ACC112 (cell line): Measurements from ENCODE around the gene ALX4.

Experiments
- H2AFZ ChIP-seq: fragments of 200-600 bp; sonication (generic); one replicate; pipeline ENCODE4 v1.6.0; 2017; ENCODE audit warnings: antibody characterized with exemption, low read length; ENCODE audit not compliant: unreplicated experiment
- H3K27ac ChIP-seq: fragments of 200-600 bp; sonication (generic); 2 replicates; pipeline ENCODE4 v1.5.1; 2014; ENCODE audit warnings: low read depth, mild to moderate bottlenecking, antibody characterized with exemption, low read length, moderate library complexity
- H3K27me3 ChIP-seq: fragments of 200-600 bp; sonication (generic); 2 replicates; pipeline ENCODE4 v1.6.1; 2014; ENCODE audit warnings: mild to moderate bottlenecking, antibody characterized with exemption, low read length, moderate library complexity, mixed read lengths; ENCODE audit not compliant: insufficient read depth
- H3K36me3 ChIP-seq: fragments of 200-600 bp; sonication (generic); 2 replicates; pipeline ENCODE4 v1.6.1; 2016; ENCODE audit warnings: mild to moderate bottlenecking, antibody characterized with exemption, low read length, moderate library complexity, mixed read lengths; ENCODE audit not compliant: insufficient read depth
- H3K4me1 ChIP-seq: fragments of 200-600 bp; sonication (generic); one replicate; pipeline ENCODE4 v1.6.1; 2016; ENCODE audit warnings: low read length, mixed read lengths; ENCODE audit not compliant: insufficient read depth, unreplicated experiment, control insufficient read depth
- H3K4me3 ChIP-seq: fragments of 200-600 bp; sonication (generic); 2 replicates; pipeline ENCODE4 v1.5.1; 2014; ENCODE audit warnings: mild to moderate bottlenecking, low read depth, low read length
- H3K79me2 ChIP-seq: fragments of 200-600 bp; sonication (generic); one replicate; pipeline ENCODE4 v1.6.0; 2016; ENCODE audit warnings: low read length; ENCODE audit not compliant: control insufficient read depth, unreplicated experiment, insufficient read depth

Gene ALX4

DNA sequence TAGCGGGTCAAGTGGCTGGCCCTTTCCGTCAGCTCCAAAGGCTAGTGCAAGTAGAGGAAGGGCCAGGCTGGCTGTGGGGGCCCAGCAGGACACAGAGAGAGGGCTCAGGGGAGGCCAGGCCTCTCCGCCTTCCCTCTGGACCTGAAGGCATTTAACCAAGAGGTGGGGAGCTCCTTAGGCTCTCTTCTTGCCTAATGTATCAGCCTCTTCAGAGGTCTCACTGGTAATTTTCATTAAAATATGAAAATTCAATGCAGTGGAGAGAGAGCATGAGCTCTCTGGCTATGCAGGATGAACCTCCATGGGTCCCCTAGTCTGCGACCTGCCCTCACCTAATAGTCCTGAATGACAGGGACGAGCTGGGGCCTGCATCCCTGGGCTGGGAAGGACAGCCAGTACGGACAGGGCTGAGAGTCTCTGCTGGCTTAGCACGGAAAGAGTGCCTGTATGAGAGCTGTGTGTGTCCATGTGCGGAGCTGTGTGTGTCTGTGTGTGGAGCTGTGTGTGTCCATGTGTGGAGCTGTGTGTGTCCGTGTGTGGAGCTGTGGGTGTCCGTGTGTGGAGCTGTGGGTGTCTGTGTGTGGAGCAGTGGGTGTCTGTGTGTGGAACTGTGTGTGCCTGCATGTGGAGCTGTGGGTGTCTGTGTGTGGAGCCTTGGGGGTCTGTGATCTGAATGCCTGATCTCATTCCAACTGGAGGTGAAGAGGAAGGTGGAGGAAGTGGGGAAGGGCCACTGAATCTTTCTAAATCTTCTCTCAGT is 2.4 kb downstream of the ALX4 start:
- Histone ChIP-seq H3K36me3 (no peaks in the 10 kb centered on the region), H2AFZ (no peak overlapping the region), H3K79me2 (no peaks in the 10 kb centered on the region), H3K4me3 (no peak overlapping the region), H3K4me1 (no peaks in the 10 kb centered on the region), H3K27me3 (peaks cover 86% of the 10 kb centered on the region), H3K27ac (no peak overlapping the region)

- H3K4me3 ChIP-seq: no peak overlapping the region
- no peaks in the 10 kb centered on the region for H3K36me3 ChIP-seq
- peaks cover 79% of the 10 kb centered on the region for H3K27me3 ChIP-seq
- no peak overlapping the region for H2AFZ ChIP-seq
- H3K4me1 ChIP-seq: peaks cover 6% of the 10 kb centered on the region
- H3K27ac ChIP-seq: no peak overlapping the region
- no peaks in the 10 kb centered on the region for H3K79me2 ChIP-seq
These were observed 3.1 kb downstream of the ALX4 start for GRCh38 chr11:44306918-44307244.

DNA sequence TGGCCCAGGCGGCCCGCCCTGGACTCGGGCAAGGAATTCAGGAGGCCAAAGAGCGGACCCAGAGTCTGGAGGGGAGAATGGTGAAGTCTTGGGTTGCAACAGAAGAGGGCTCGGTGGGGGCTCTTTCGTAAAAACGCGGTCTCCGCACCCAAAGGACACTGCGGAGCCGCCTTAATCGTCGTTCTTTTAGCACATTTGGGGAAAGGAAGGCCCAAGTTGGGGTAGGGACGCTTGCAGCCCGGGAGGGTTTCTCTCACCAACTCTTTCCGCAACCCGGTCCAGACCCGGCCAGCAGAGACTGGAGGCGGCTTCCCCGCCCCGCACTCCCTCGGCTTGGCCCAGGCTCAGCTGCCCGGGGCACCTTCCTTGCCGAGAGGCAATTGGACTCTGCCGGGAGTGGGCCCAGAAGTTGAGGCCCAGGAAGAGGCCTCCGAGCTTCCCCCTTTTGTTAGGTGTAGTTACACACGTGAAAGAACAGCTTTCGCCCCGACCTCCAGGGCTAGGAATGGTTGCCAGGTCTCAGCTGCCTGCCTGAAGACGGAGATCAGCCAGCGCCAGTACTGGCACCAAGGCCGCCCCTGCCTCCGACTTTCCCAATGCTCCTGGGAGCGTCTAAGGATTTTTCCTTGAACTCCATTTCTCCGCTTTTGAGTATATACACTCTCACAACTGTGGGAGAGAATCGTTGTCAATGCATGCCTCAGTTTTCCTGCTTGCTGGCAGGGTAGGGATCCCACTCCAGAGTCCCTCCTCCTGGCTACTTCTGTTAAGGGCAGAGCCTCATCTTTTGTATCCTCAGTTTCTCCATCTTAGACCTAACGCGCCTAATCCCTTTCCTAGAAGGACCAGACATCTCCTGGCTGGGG is 3.7 kb downstream of the ALX4 start:
- peak overlapping the region; percentile 51 for H3K4me3 ChIP-seq

DNA sequence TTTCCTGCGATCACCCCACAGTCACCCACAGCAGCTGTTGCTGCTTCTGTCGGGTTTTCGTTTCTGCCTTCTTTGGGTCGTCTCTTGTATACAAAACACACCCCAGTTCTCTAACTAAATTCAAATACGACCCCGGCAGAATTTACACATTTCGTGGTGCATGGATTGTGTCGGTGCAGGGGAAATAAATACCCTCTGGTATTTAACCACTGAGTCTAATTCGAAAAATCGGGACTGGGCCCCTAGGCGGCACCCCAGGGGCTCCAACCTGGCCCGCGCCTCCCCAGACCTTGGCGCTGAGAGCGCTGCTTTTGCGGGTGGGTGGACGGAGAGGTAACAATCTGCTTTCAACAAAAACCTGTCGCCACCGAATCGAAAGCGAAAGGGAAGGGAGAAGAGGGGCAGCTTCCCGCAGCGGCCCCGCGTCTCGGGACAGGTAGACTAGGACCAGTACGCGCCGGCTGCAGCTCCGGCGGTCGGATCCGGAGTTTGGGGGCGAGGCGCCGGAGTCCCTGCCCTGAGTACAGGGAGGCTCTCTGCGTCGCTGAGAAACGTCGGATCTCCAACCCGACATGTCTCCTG is 4.4 kb downstream of the ALX4 start:
- H3K36me3 ChIP-seq: no peaks in the 10 kb centered on the region
- no peaks in the 10 kb centered on the region for H3K79me2 ChIP-seq
- peaks cover 66% of the 10 kb centered on the region for H3K27me3 ChIP-seq
- no peak overlapping the region for H3K27ac ChIP-seq
- peaks cover 19% of the 10 kb centered on the region for H3K4me1 ChIP-seq
- no peak overlapping the region for H2AFZ ChIP-seq
- peak overlapping the region; percentile 51 for H3K4me3 ChIP-seq

More for the DNA sequence above, 3.7 kb downstream of the ALX4 start:
- H3K36me3 ChIP-seq: no peaks in the 10 kb centered on the region
- H3K27ac ChIP-seq: no peak overlapping the region
- H3K27me3 ChIP-seq: peaks cover 73% of the 10 kb centered on the region
- H2AFZ ChIP-seq: no peak overlapping the region
- peaks cover 12% of the 10 kb centered on the region for H3K4me1 ChIP-seq
- H3K79me2 ChIP-seq: no peaks in the 10 kb centered on the region

GRCh38 chr11:44305026-44305469 is 4.9 kb downstream of the ALX4 start:
- H3K27ac ChIP-seq: no peak overlapping the region
- H3K36me3 ChIP-seq: no peaks in the 10 kb centered on the region
- H2AFZ ChIP-seq: no peak overlapping the region
- peak overlapping the region; percentile 51 for H3K4me3 ChIP-seq
- no peaks in the 10 kb centered on the region for H3K79me2 ChIP-seq
- H3K27me3 ChIP-seq: peaks cover 63% of the 10 kb centered on the region
- H3K4me1 ChIP-seq: peaks cover 24% of the 10 kb centered on the region

GRCh38 chr11:44304091-44305025 is 5.6 kb downstream of the ALX4 start:
- Histone ChIP-seq H3K36me3 (no peaks in the 10 kb centered on the region), H3K27me3 (peaks cover 56% of the 10 kb centered on the region), H3K79me2 (no peaks in the 10 kb centered on the region), H3K4me3 (no peak overlapping the region), H3K4me1 (peaks cover 27% of the 10 kb centered on the region), H3K27ac (no peak overlapping the region), H2AFZ (no peak overlapping the region)

- peaks cover 47% of the 10 kb centered on the region for H3K27me3 ChIP-seq
These were observed 6.5 kb downstream of the ALX4 start for GRCh38 chr11:44303401-44303938.

DNA sequence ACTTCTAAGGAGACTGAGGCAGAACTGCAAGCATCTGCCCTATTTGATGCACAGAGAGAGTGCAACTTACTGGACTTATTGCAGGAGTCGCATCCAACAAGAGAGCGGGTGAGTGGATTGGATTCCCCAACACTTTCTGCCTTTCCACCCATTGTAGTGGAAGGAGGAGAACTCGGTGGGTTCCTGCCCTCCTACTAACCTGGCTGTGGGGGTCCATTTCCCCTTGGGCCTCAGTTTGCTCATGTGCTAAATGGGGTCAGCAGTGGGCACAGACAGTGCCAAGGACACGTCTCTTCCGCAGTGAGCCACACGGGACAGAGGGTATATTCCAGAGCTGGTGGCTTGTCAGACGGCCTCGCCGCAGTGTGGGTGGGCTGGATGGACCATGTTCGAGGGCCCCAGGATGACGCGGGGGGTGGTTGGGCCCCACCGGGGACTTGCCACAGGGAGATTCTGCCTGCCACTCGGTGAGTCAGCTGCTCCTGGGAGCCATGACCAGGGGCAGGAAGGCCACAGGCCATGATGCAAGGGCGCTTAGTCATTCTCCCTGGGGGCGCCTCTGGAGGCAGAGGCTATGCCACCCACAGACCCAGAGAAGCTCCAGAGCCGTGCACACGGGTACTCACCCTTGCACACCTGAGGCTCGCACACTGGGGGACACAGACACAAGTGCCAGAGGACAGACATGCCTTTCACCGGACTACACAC is 8.2 kb downstream of the ALX4 start:
- H3K4me1 ChIP-seq: peaks cover 27% of the 10 kb centered on the region

More at GRCh38 chr11:44303401-44303938, 6.5 kb downstream of the ALX4 start:
- no peaks in the 10 kb centered on the region for H3K79me2 ChIP-seq
- H2AFZ ChIP-seq: no peak overlapping the region
- no peaks in the 10 kb centered on the region for H3K36me3 ChIP-seq
- H3K4me3 ChIP-seq: no peak overlapping the region
- H3K4me1 ChIP-seq: peaks cover 27% of the 10 kb centered on the region
- no peak overlapping the region for H3K27ac ChIP-seq

GRCh38 chr11:44300844-44301563 is 8.9 kb downstream of the ALX4 start:
- no peaks in the 10 kb centered on the region for H3K36me3 ChIP-seq
- peaks cover 27% of the 10 kb centered on the region for H3K4me1 ChIP-seq
- H3K4me3 ChIP-seq: peak overlapping the region; percentile 30; the same call in 1 of the 2 replicates
- H2AFZ ChIP-seq: no peak overlapping the region
- peaks cover 29% of the 10 kb centered on the region for H3K27me3 ChIP-seq
- H3K27ac ChIP-seq: peak overlapping the region; percentile 86
- no peaks in the 10 kb centered on the region for H3K79me2 ChIP-seq

More for the DNA sequence above, 8.2 kb downstream of the ALX4 start:
- Histone ChIP-seq H3K36me3 (no peaks in the 10 kb centered on the region), H2AFZ (no peak overlapping the region), H3K4me3 (peak overlapping the region; percentile 30; the same call in 1 of the 2 replicates), H3K27me3 (peaks cover 35% of the 10 kb centered on the region), H3K27ac (peak overlapping the region; percentile 86), H3K79me2 (no peaks in the 10 kb centered on the region)
